Neural progenitor cell (in vitro differentiated cells): ENCODE data around the gene CELSR1. TPM values are rescaled to one million over a fixed set of nuclear protein-coding genes. Genes with fewer than 3 reads are reported as not detected.

Source experiments
- DNase-seq: peaks from one replicate; pipeline ENCODE4 v3.0.0-alpha.2; 2016; ENCODE audit warnings: low spot score
- H2AFZ ChIP-seq: fragments of 200-600 bp; sonication (generic); replicated peaks from 2 replicates; pipeline ENCODE4 v1.6.1; 2016; ENCODE audit warnings: antibody characterized with exemption
- H3F3A ChIP-seq: fragments of 200-600 bp; sonication (generic); 2 replicates; pipeline ENCODE4 v1.6.1; 2016; ENCODE audit warnings: antibody characterized with exemption, low read depth
- H3K27ac ChIP-seq: fragments of 200-600 bp; sonication (generic); 2 replicates; pipeline ENCODE4 v1.5.1; 2016; ENCODE audit warnings: mild to moderate bottlenecking
- H3K27me3 ChIP-seq: fragments of 200-600 bp; sonication (generic); 2 replicates; pipeline ENCODE4 v1.6.1; 2016; ENCODE audit warnings: mild to moderate bottlenecking, moderate library complexity
- H3K36me3 ChIP-seq: fragments of 200-600 bp; sonication (generic); 2 replicates; pipeline ENCODE4 v1.5.1; 2016
- H3K4me1 ChIP-seq: fragments of 200-600 bp; sonication (generic); 2 replicates; pipeline ENCODE4 v1.6.1; 2016; ENCODE audit warnings: mixed run types
- H3K4me2 ChIP-seq: fragments of 200-600 bp; sonication (generic); 2 replicates; pipeline ENCODE4 v1.6.1; 2016
- H3K4me3 ChIP-seq: fragments of 200-600 bp; sonication (generic); 2 replicates; pipeline ENCODE4 v1.5.1; 2016
- H3K79me2 ChIP-seq: fragments of 200-600 bp; sonication (generic); 2 replicates; pipeline ENCODE4 v1.6.1; 2016; ENCODE audit warnings: low read depth
- H3K9ac ChIP-seq: fragments of 200-600 bp; sonication (generic); 2 replicates; pipeline ENCODE4 v1.6.1; 2016
- H3K9me3 ChIP-seq: fragments of 200-600 bp; sonication (generic); 2 replicates; pipeline ENCODE4 v1.5.1; 2016; ENCODE audit warnings: low read depth
- H4K20me1 ChIP-seq: fragments of 200-600 bp; sonication (generic); 2 replicates; pipeline ENCODE4 v1.6.1; 2016; ENCODE audit warnings: low read depth
- H3K27ac Mint-ChIP-seq: 3 replicates; pipeline ENCODE4 v1.8.0; 2021; ENCODE audit warnings: mixed read lengths
- H3K27me3 Mint-ChIP-seq: 2 replicates; pipeline ENCODE4 v1.8.0; 2022; ENCODE audit warnings: low read depth, mild to moderate bottlenecking, inconsistent platforms, moderate library complexity, mixed read lengths; ENCODE audit not compliant: insufficient read depth
- H3K36me3 Mint-ChIP-seq: 3 replicates; pipeline ENCODE4 v1.8.0; 2021; ENCODE audit warnings: mixed read lengths
- H3K4me1 Mint-ChIP-seq: 3 replicates; pipeline ENCODE4 v1.8.0; 2021; ENCODE audit warnings: mixed read lengths
- H3K4me3 Mint-ChIP-seq: 3 replicates; pipeline ENCODE4 v1.8.0; 2021; ENCODE audit warnings: mild to moderate bottlenecking, moderate library complexity, mixed read lengths
- H3K9me3 Mint-ChIP-seq: 3 replicates; pipeline ENCODE4 v1.8.0; 2020; ENCODE audit warnings: mixed read lengths
- CTCF ChIP-seq: fragments of 200-600 bp; sonication (generic); IDR thresholded peaks from 2 replicates; pipeline ENCODE4 v1.5.1; 2017; ENCODE audit warnings: antibody characterized with exemption, mild to moderate bottlenecking
- EZH2 ChIP-seq: fragments of 200-600 bp; sonication (generic); IDR thresholded peaks from 2 replicates; pipeline ENCODE4 v1.6.1; 2017; ENCODE audit warnings: antibody characterized with exemption, mild to moderate bottlenecking, moderate library complexity
- EZH2phosphoT487 ChIP-seq: fragments of 200-600 bp; sonication (generic); IDR thresholded peaks from 2 replicates; pipeline ENCODE4 v1.6.1; 2017; ENCODE audit warnings: antibody characterized with exemption
- total RNA-seq: library from RNA; depleted of rRNA; stranded (reverse); fragments of >200 nt; gene quantifications from 2 replicates; pipeline ENCODE4 v1.2.3, GENCODE V29; 2015; ENCODE audit warnings: low replicate concordance

CELSR1 gene
- total RNA-seq, 1 donor from 2014 or later: 12.3 TPM

GRCh38 chr22:46347646-46348045 is 189.8 kb downstream of the CELSR1 start:
- H3K9ac ChIP-seq: no peak overlapping the region
- H3K4me3 ChIP-seq: no peak overlapping the region
- DNase-seq: no peak
- TF ChIP-seq EZH2phosphoT487 (no peak), EZH2 (no peak), CTCF (no peak)
- H3K27me3 ChIP-seq: no peaks in the 10 kb centered on the region
- Mint-ChIP-seq H3K4me1 (peaks cover 8% of the 10 kb centered on the region), H3K9me3 (no peaks in the 10 kb centered on the region), H3K36me3 (peaks cover 24% of the 10 kb centered on the region), H3K27me3 (no peaks in the 10 kb centered on the region), H3K4me3 (no peak overlapping the region), H3K27ac (no peak overlapping the region)
- H3K4me2 ChIP-seq: no peak overlapping the region
- H3K79me2 ChIP-seq: no peaks in the 10 kb centered on the region
- no peaks in the 10 kb centered on the region for H3K4me1 ChIP-seq
- H2AFZ ChIP-seq: no peak overlapping the region
- H3K36me3 ChIP-seq: no peaks in the 10 kb centered on the region
- no peaks in the 10 kb centered on the region for H3K9me3 ChIP-seq
- H3K27ac ChIP-seq: no peak overlapping the region
- no peaks in the 10 kb centered on the region for H3F3A ChIP-seq
- H4K20me1 ChIP-seq: peaks cover 12% of the 10 kb centered on the region

- H3F3A ChIP-seq: no peaks in the 10 kb centered on the region
- H3K36me3 Mint-ChIP-seq: peaks cover 27% of the 10 kb centered on the region
- peaks cover 4% of the 10 kb centered on the region for H3K4me1 Mint-ChIP-seq
- H3K36me3 ChIP-seq: no peaks in the 10 kb centered on the region
- no peaks in the 10 kb centered on the region for H3K9me3 Mint-ChIP-seq
- no peak overlapping the region for H2AFZ ChIP-seq
- H3K4me3 ChIP-seq: no peak overlapping the region
- peaks cover 19% of the 10 kb centered on the region for H4K20me1 ChIP-seq
- H3K4me3 Mint-ChIP-seq: no peak overlapping the region
- DNase-seq: no peak
- H3K27ac Mint-ChIP-seq: no peak overlapping the region
- TF ChIP-seq EZH2phosphoT487 (no peak), CTCF (no peak), EZH2 (no peak)
- H3K9me3 ChIP-seq: no peaks in the 10 kb centered on the region
- H3K27ac ChIP-seq: no peak overlapping the region
- no peaks in the 10 kb centered on the region for H3K27me3 Mint-ChIP-seq
- no peak overlapping the region for H3K4me2 ChIP-seq
- no peaks in the 10 kb centered on the region for H3K27me3 ChIP-seq
- no peaks in the 10 kb centered on the region for H3K4me1 ChIP-seq
- no peak overlapping the region for H3K9ac ChIP-seq
- no peaks in the 10 kb centered on the region for H3K79me2 ChIP-seq
Observed at GRCh38 chr22:46346680-46347405, 190.6 kb downstream of the CELSR1 start.

- H3K27ac ChIP-seq: no peak overlapping the region
- no peaks in the 10 kb centered on the region for H3K9me3 Mint-ChIP-seq
- no peak overlapping the region for H3K4me3 ChIP-seq
- H3K9me3 ChIP-seq: no peaks in the 10 kb centered on the region
- DNase-seq: no peak
- no peaks in the 10 kb centered on the region for H3K36me3 ChIP-seq
- peaks cover 15% of the 10 kb centered on the region for H3K4me1 Mint-ChIP-seq
- peaks cover 8% of the 10 kb centered on the region for H3K4me1 ChIP-seq
- no peak overlapping the region for H2AFZ ChIP-seq
- H3K9ac ChIP-seq: no peak overlapping the region
- H3K36me3 Mint-ChIP-seq: peaks cover 32% of the 10 kb centered on the region
- no peak overlapping the region for H3K27ac Mint-ChIP-seq
- TF ChIP-seq CTCF (no peak), EZH2 (no peak), EZH2phosphoT487 (no peak)
- H4K20me1 ChIP-seq: peaks cover 45% of the 10 kb centered on the region
- H3K27me3 Mint-ChIP-seq: peaks cover 5% of the 10 kb centered on the region
- H3K4me2 ChIP-seq: no peak overlapping the region
- H3K4me3 Mint-ChIP-seq: no peak overlapping the region
- H3K27me3 ChIP-seq: no peaks in the 10 kb centered on the region
- peaks cover 24% of the 10 kb centered on the region for H3K79me2 ChIP-seq
- H3F3A ChIP-seq: no peaks in the 10 kb centered on the region
Observed at GRCh38 chr22:46340676-46341075, 196.7 kb downstream of the CELSR1 start.
